H1 (cell line): ENCODE data around the gene SEMA3B. TPM values are rescaled to one million over a fixed set of nuclear protein-coding genes. Genes with fewer than 3 reads are reported as not detected.
A peak's percentile ranks its signal among the peaks of the same experiment; 100 is the strongest.

Experiments used
- CTCF ChIA-PET: fragments of 300-600 bp; sonication (Branson Sonifier 250); formaldehyde crosslinking; loops from one replicate; lab custom pipeline; 2021; ENCODE audit not compliant: partially characterized antibody; lab: Charles Lee
- POLR2A ChIA-PET: fragments of 300-600 bp; sonication (Branson Sonifier 250); formaldehyde crosslinking; loops from one replicate; lab custom pipeline; 2021; ENCODE audit warnings: inconsistent platforms; ENCODE audit not compliant: partially characterized antibody; lab: Charles Lee
- DNase-seq, 2 experiments: peaks; one replicate each; pipeline versions ENCODE4 v3.0.0 to v3.0.0-alpha.2; 2010 to 2022; ENCODE audit warnings: low spot score in 2 of 2, low read depth in 1 of 2, mixed read lengths in 1 of 2
- FAIRE-seq: peaks from 2 replicates; lab custom pipeline; 2011; peaks lifted over from hg19 to GRCh38; lab: Jason Lieb, UNC
- H2AFZ ChIP-seq: 2 replicates; pipeline ENCODE4 v1.8.1; 2012; ENCODE audit warnings: low read length, inconsistent platforms
- H2AK5ac ChIP-seq: 2 replicates; pipeline ENCODE4 v1.6.1; 2013; ENCODE audit warnings: low read depth, low read length
- H2BK120ac ChIP-seq: replicated peaks from 2 replicates; pipeline ENCODE3; 2013; ENCODE audit warnings: low read depth, low read length, inconsistent platforms
- H2BK12ac ChIP-seq: 2 replicates; pipeline ENCODE4 v1.6.1; 2013; ENCODE audit warnings: low read depth, low read length
- H2BK15ac ChIP-seq: 2 replicates; pipeline ENCODE4 v1.6.1; 2013; ENCODE audit warnings: low read length
- H2BK20ac ChIP-seq: 2 replicates; pipeline ENCODE4 v1.6.1; 2013; ENCODE audit warnings: low read length
- H2BK5ac ChIP-seq: 2 replicates; pipeline ENCODE4 v1.6.1; 2013; ENCODE audit warnings: low read depth, low read length
- H3K14ac ChIP-seq: 2 replicates; pipeline ENCODE4 v1.6.1; 2013; ENCODE audit warnings: inconsistent platforms; ENCODE audit not compliant: insufficient read length
- H3K18ac ChIP-seq: 2 replicates; pipeline ENCODE4 v1.6.1; 2013; ENCODE audit warnings: low read length; ENCODE audit errors: extremely low read depth
- H3K23ac ChIP-seq: 2 replicates; pipeline ENCODE4 v1.6.1; 2013; ENCODE audit warnings: inconsistent platforms; ENCODE audit not compliant: insufficient read length
- H3K23me2 ChIP-seq: 2 replicates; pipeline ENCODE4 v1.6.1; 2013; ENCODE audit warnings: low read depth, low read length
- H3K27ac ChIP-seq: 2 replicates; pipeline ENCODE4 v1.6.1; 2011; ENCODE audit warnings: low read depth, low read length, inconsistent platforms
- H3K27me3 ChIP-seq, 4 experiments: replicated peaks in 1 of 4; 1 replicate in 1 of 4; 2 replicates in 3 of 4; pipeline versions ENCODE4 v1.6.1 to v1.8.1; 2011 to 2013; ENCODE audit warnings: low read length in 3 of 4, mild to moderate bottlenecking in 3 of 4, inconsistent platforms in 2 of 4, mixed read lengths in 2 of 4, moderate library complexity in 1 of 4; ENCODE audit not compliant: control insufficient read depth in 3 of 4, insufficient read depth in 3 of 4; ENCODE audit errors: extremely low read depth in 1 of 4
- H3K36me3 ChIP-seq, 4 experiments: 2 replicates each; pipeline versions ENCODE4 v1.6.1 to v1.8.1; 2011 to 2013; ENCODE audit warnings: mild to moderate bottlenecking in 4 of 4, low read length in 3 of 4, moderate library complexity in 2 of 4, control low read depth in 1 of 4, inconsistent platforms in 1 of 4; ENCODE audit not compliant: insufficient read depth in 4 of 4, control insufficient read depth in 2 of 4
- H3K4ac ChIP-seq: replicated peaks from 2 replicates; pipeline ENCODE3; 2013; ENCODE audit warnings: low read length, low read depth, mixed read lengths, inconsistent platforms; ENCODE audit not compliant: insufficient read length
- H3K4me1 ChIP-seq, 4 experiments: replicated peaks in 1 of 4; 1 replicate in 1 of 4; 2 replicates in 3 of 4; pipeline versions ENCODE4 v1.6.1 to v1.8.1; 2011 to 2013; ENCODE audit warnings: low read length in 3 of 4, inconsistent platforms in 2 of 4, mixed read lengths in 1 of 4; ENCODE audit not compliant: insufficient read depth in 4 of 4, control insufficient read depth in 3 of 4
- H3K4me2 ChIP-seq, 2 experiments: 2 replicates each; pipeline versions ENCODE4 v1.6.1 to v1.8.1; 2011 to 2013; ENCODE audit warnings: low read depth in 2 of 2, low read length in 2 of 2, control low read depth in 1 of 2, inconsistent platforms in 1 of 2, mild to moderate bottlenecking in 1 of 2; ENCODE audit not compliant: insufficient read depth in 1 of 2
- H3K4me3 ChIP-seq, 4 experiments: fragments of 200-600, 300-600 bp in 1 of 4; sonication (generic), shearing (Covaris generic), sonication (Bioruptor Twin) in 1 of 4; 2 replicates each; pipeline versions ENCODE4 v1.5.1 to v1.8.1; 2011 to 2016; ENCODE audit warnings: low read length in 4 of 4, low read depth in 3 of 4, control low read depth in 2 of 4, inconsistent platforms in 2 of 4, mild to moderate bottlenecking in 2 of 4, mixed read lengths in 1 of 4, moderate library complexity in 1 of 4; ENCODE audit not compliant: insufficient read depth in 2 of 4; ENCODE audit errors: extremely low read depth in 1 of 4
- H3K56ac ChIP-seq: replicated peaks from 2 replicates; pipeline ENCODE3; 2013; ENCODE audit warnings: low read depth, mild to moderate bottlenecking, mixed read lengths, low read length, inconsistent platforms; ENCODE audit not compliant: insufficient read length
- H3K79me1 ChIP-seq: 2 replicates; pipeline ENCODE4 v1.6.1; 2013; ENCODE audit warnings: low read depth, low read length, control low read depth
- H3K79me2 ChIP-seq, 2 experiments: 2 replicates each; pipeline versions ENCODE4 v1.6.1 to v1.8.1; 2012 to 2013; ENCODE audit warnings: low read length in 2 of 2, mild to moderate bottlenecking in 2 of 2, inconsistent platforms in 1 of 2; ENCODE audit not compliant: insufficient read depth in 2 of 2, control insufficient read depth in 1 of 2
- H3K9ac ChIP-seq, 4 experiments: replicated peaks in 1 of 4; 1 replicate in 1 of 4; 2 replicates in 3 of 4; pipeline versions ENCODE4 v1.6.1 to v1.8.1; 2011 to 2013; ENCODE audit warnings: low read depth in 3 of 4, low read length in 3 of 4, control low read depth in 2 of 4, mild to moderate bottlenecking in 2 of 4, moderate library complexity in 2 of 4, inconsistent platforms in 1 of 4; ENCODE audit errors: extremely low read depth in 1 of 4
- H3K9me3 ChIP-seq, 2 experiments: 2 replicates each; pipeline versions ENCODE4 v1.6.1 to v1.8.1; 2012 to 2013; ENCODE audit warnings: mild to moderate bottlenecking in 2 of 2, moderate library complexity in 2 of 2, control low read depth in 1 of 2, inconsistent platforms in 1 of 2, low read depth in 1 of 2, low read length in 1 of 2, mixed read lengths in 1 of 2; ENCODE audit not compliant: insufficient read depth in 2 of 2
- H4K20me1 ChIP-seq, 2 experiments: replicated peaks in 1 of 2; 2 replicates each; pipeline versions ENCODE3 to v1.8.1; 2011 to 2013; ENCODE audit warnings: inconsistent platforms in 2 of 2, low read length in 2 of 2, mild to moderate bottlenecking in 1 of 2; ENCODE audit not compliant: insufficient read depth in 2 of 2, control insufficient read depth in 1 of 2
- H4K5ac ChIP-seq: 2 replicates; pipeline ENCODE4 v1.6.1; 2013; ENCODE audit warnings: low read length, low read depth, mixed read lengths, inconsistent platforms; ENCODE audit not compliant: insufficient read length
- H4K8ac ChIP-seq: 2 replicates; pipeline ENCODE4 v1.8.0; 2013; ENCODE audit warnings: mild to moderate bottlenecking, moderate library complexity, low read length, inconsistent platforms; ENCODE audit not compliant: insufficient read depth; ENCODE audit errors: extremely low read depth
- H4K91ac ChIP-seq: replicated peaks from 2 replicates; pipeline ENCODE3; 2013; ENCODE audit warnings: low read length, mixed read lengths, inconsistent platforms; ENCODE audit not compliant: insufficient read length
- EZH2 ChIP-seq: fragments of 200-600 bp; sonication (generic); IDR thresholded peaks from 2 replicates; pipeline ENCODE4 v1.7.1; 2012; ENCODE audit warnings: low read depth, mild to moderate bottlenecking, moderate library complexity, low read length, inconsistent platforms; ENCODE audit not compliant: severe bottlenecking
- HDAC6 ChIP-seq: IDR thresholded peaks from one replicate; pipeline ENCODE4 v1.7.1; 2012; ENCODE audit warnings: low read depth, mild to moderate bottlenecking, inconsistent platforms, low read length, moderate library complexity
- RNF2 ChIP-seq: fragments of 200-900, 300-1000 bp; sonication (generic); IDR thresholded peaks from 2 replicates; pipeline ENCODE4 v1.7.1; 2016; ENCODE audit warnings: borderline replicate concordance, low read depth, mild to moderate bottlenecking, antibody characterized with exemption, low read length; ENCODE audit not compliant: poor library complexity, severe bottlenecking; ENCODE audit errors: missing control alignments
- SAP30 ChIP-seq: fragments of 300-600 bp; sonication (generic); IDR thresholded peaks from 2 replicates; pipeline ENCODE4 v1.7.1; 2012; ENCODE audit warnings: low read length, moderate library complexity, mild to moderate bottlenecking, inconsistent platforms; ENCODE audit not compliant: insufficient read depth, insufficient replicate concordance
- TAF1 ChIP-seq: IDR thresholded peaks from 2 replicates; pipeline ENCODE4 v1.6.1; 2011; ENCODE audit warnings: mild to moderate bottlenecking, low read depth, low read length
- USF2 ChIP-seq: IDR thresholded peaks from 2 replicates; pipeline ENCODE4 v1.6.1; 2011; ENCODE audit warnings: low read length, improper control_type of control experiment
- WGBS, 2 experiments: shearing (Covaris generic) in 1 of 2; methylation state at CpG; one replicate each; pipeline versions ENCODE4 v1.1.6 to v1.1.7; 2013 to 2015; ENCODE audit warnings: low lambda C conversion rate in 2 of 2, mixed read lengths in 2 of 2, inconsistent platforms in 1 of 2, low coverage in 1 of 2, missing lambda C conversion rate in 1 of 2; ENCODE audit not compliant: insufficient replicate concordance in 2 of 2, insufficient coverage in 1 of 2, insufficient read length in 1 of 2; ENCODE audit errors: extremely low coverage in 1 of 2, missing lambda C conversion rate in 1 of 2; 5-methylcytosine and 5-hydroxymethylcytosine counted together
- polyA plus RNA-seq, 7 experiments: library from polyadenylated mRNA; depleted of rRNA in 3 of 7; stranded (reverse) in 5 of 7; unstranded in 2 of 7; fragments of >200 nt in 5 of 7; fragments of 200-250 nt in 2 of 7; gene quantifications; 1 replicate in 5 of 7; 2 replicates in 1 of 7; 4 replicates in 1 of 7; pipeline versions ENCODE4 v1.2.1 to v1.2.3, GENCODE V29; 2011 to 2013; ENCODE audit warnings: missing spikeins in 2 of 7, mixed read lengths in 2 of 7
- total RNA-seq: library from RNA; stranded (reverse); fragmentation: NEBNext Ultra II Directional; extraction: Animal tissue kit (Norgen Biotek cat#: 25700); gene quantifications from 2 replicates; pipeline ENCODE4 v1.2.1, GENCODE V29; 2021

SEMA3B gene
- total and polyA plus RNA-seq, 2 of the 8 experiments (the other 6 are each of a cell fraction or from before 2014, with no cell fraction given): 3.0 to 4.7 TPM

DNA sequence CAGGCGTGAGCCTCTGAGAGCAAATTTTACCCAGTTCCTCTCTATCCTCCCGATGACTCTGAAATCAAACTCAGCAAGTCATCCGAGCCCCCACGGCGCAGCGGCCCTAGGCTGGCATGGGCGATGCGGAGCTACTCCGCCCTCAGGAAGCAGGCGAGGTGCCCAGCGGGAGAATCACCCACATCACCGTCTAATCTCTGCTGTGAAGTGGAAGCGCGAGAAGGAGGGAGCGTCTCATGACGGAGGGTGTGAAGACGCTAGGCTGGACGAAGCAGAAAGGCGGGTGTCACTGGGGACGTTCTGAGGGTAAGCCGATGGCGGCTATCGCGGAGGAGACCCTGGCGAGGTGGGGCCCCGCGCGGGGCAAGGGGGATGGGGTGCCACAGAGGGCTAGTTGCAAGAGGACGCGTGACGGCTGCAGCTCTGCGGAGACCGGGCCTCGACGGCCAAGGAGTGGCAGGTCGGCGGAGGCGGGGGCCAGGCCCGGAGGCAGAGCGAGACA is 42.0 kb upstream of the SEMA3B start:
- TF ChIP-seq HDAC6 (no peak), USF2 (no peak), SAP30 (no peak), RNF2 (peak; percentile 54), EZH2 (peak; percentile 34), TAF1 (peak; percentile 49; the same call in 1 of the 2 replicates)
- Histone ChIP-seq H2BK15ac (peak overlapping the region; percentile 55), H3K4me2 (peak overlapping the region; percentile 76 to 99), H3K9ac (peak overlapping the region in 1 of 4 experiments; percentile 20; a peak in 1 of 7 replicates), H2AFZ (peak overlapping the region; percentile 19; the same call in 1 of the 2 replicates), H2BK120ac (no peak overlapping the region), H3K4me3 (peak overlapping the region; percentile 28 to 70 (median 54)), H3K14ac (no peak overlapping the region), H3K27me3 (peaks cover 0 to 3% (median 2%) of the 10 kb centered on the region in 4 experiments; a peak in 4 of 7 replicates), H3K36me3 (no peaks in the 10 kb centered on the region), H4K5ac (peak overlapping the region; percentile 71), H2BK5ac (peak overlapping the region; percentile 66; the same call in 1 of the 2 replicates), H3K79me2 (no peaks in the 10 kb centered on the region), H3K23me2 (peaks cover 13% of the 10 kb centered on the region; the same call in 1 of the 2 replicates), H3K27ac (no peak overlapping the region), H4K20me1 (no peaks in the 10 kb centered on the region), H4K8ac (peak overlapping the region; percentile 64; the same call in 1 of the 2 replicates), H4K91ac (peak overlapping the region; percentile 94), H2AK5ac (no peak overlapping the region), H3K18ac (peak overlapping the region; percentile 94), H2BK12ac (peak overlapping the region; percentile 98; the same call in 1 of the 2 replicates), H3K23ac (no peak overlapping the region), H3K4me1 (peaks cover 0 to 20% (median 7%) of the 10 kb centered on the region in 4 experiments; a peak in 6 of 7 replicates), H2BK20ac (peak overlapping the region; percentile 88), H3K56ac (peak overlapping the region; percentile 60), H3K79me1 (no peaks in the 10 kb centered on the region), H3K4ac (peak overlapping the region; percentile 10), H3K9me3 (no peaks in the 10 kb centered on the region)
- FAIRE-seq (no peak), DNase-seq (no peak)
- CTCF ChIA-PET: interaction anchor here (0.7 to 48.1 kb wide), 12 partner anchors 10 to 235 kb away, joined by 3 to 2149 read pairs (median 7); partner anchors contain the start of genes GNAI2, GNAT1, LSMEM2 and SEMA3B
- 3% methylated on average over 38 of the region's 40 CpGs; no CpG with 5 or more reads in 1 of the 2 experiments for WGBS, 2 experiments
- POLR2A ChIA-PET: interaction anchor here (0.7 to 6.5 kb wide), 15 partner anchors 10 to 100 kb away, joined by 3 to 41 read pairs (median 7); partner anchors contain the start of genes GNAI2 and GNAT1
